WERI-Rb-1 (cell line): ENCODE data around the gene TSPAN3.

ENCODE experiments used
- DNase-seq: peaks from one replicate; pipeline ENCODE4 v3.0.0-alpha.2; 2020
- H3K27ac ChIP-seq: fragments of 250-450 bp; sonication (Bioruptor Pico); 2 replicates; pipeline ENCODE4 v1.5.1; 2020; ENCODE audit warnings: mild to moderate bottlenecking, moderate library complexity
- H3K27me3 ChIP-seq: fragments of 250-450 bp; sonication (Bioruptor Pico); 2 replicates; pipeline ENCODE4 v1.5.1; 2021; ENCODE audit warnings: mild to moderate bottlenecking, low read depth, moderate library complexity; ENCODE audit not compliant: insufficient read depth, severe bottlenecking
- H3K36me3 ChIP-seq: fragments of 250-450 bp; sonication (Bioruptor Pico); 2 replicates; pipeline ENCODE4 v1.5.1; 2020; ENCODE audit warnings: mild to moderate bottlenecking, moderate library complexity
- H3K4me3 ChIP-seq: 2 replicates; pipeline ENCODE4 v1.5.1; 2011; ENCODE audit warnings: low read depth, mild to moderate bottlenecking, control low read depth, low read length
- H3K9me3 ChIP-seq: fragments of 250-450 bp; sonication (Bioruptor Pico); 2 replicates; pipeline ENCODE4 v1.5.1; 2021; ENCODE audit warnings: mild to moderate bottlenecking, moderate library complexity; ENCODE audit not compliant: severe bottlenecking
- TF ChIP-seq, protein P1 (sequence below): IDR thresholded peaks from 2 replicates; pipeline ENCODE4 v1.5.1; 2011; ENCODE audit warnings: low read depth, mild to moderate bottlenecking, control low read depth, inconsistent platforms, low read length

TSPAN3 gene

DNA sequence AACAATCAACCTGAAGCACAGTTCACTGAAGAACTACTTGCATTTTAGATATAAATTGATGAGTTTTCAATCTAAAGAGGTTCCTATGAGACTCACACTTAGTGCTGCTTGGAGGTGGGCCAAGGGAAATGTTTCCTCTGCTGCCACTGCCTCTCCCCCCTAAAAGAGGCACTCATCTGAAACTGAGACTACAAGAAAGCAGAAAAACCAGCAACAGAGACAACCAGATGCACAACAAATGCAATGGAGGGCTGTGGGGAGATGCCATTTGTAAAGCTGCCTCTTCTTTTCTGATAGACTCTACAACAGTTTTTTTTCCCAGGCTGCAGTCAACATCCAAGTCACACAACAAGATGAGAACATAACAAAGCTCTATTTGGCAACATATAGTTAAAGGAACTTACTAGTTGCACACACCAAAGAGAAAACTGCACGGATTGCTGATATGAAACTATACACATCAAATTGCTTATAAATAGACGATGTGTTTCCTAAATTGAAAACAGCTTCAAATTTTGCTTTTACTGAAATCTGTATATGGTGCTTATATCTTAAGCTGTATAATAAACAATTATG, 11.0 kb downstream of the TSPAN3 start:
- Histone ChIP-seq H3K36me3 (peaks cover 9% of the 10 kb centered on the region), H3K9me3 (no peaks in the 10 kb centered on the region), H3K4me3 (no peak overlapping the region), H3K27ac (no peak overlapping the region), H3K27me3 (no peaks in the 10 kb centered on the region)
- no peak for DNase-seq
- TF ChIP-seq, protein P1, sequence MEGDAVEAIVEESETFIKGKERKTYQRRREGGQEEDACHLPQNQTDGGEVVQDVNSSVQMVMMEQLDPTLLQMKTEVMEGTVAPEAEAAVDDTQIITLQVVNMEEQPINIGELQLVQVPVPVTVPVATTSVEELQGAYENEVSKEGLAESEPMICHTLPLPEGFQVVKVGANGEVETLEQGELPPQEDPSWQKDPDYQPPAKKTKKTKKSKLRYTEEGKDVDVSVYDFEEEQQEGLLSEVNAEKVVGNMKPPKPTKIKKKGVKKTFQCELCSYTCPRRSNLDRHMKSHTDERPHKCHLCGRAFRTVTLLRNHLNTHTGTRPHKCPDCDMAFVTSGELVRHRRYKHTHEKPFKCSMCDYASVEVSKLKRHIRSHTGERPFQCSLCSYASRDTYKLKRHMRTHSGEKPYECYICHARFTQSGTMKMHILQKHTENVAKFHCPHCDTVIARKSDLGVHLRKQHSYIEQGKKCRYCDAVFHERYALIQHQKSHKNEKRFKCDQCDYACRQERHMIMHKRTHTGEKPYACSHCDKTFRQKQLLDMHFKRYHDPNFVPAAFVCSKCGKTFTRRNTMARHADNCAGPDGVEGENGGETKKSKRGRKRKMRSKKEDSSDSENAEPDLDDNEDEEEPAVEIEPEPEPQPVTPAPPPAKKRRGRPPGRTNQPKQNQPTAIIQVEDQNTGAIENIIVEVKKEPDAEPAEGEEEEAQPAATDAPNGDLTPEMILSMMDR: no peak

DNA sequence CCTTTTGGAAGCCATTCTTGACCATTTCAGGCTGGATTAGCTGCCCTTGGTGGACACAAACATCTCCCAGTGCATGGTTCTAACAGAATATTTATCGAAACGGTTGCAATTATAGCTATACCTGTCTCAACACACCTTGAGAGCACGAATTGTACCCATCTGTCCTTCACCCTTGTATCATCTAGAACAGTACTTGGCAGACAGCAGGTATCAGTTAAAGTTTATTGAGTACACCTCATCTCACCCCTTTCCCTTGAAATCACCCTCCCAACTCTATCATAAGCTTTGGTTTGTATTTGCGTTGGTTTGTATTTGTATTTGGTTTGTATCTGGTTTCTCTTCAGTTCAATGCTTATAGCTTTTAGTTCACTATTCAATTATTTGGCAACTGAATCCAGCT, 12.4 kb downstream of the TSPAN3 start:
- Histone ChIP-seq H3K4me3 (no peak overlapping the region), H3K27ac (no peak overlapping the region), H3K27me3 (no peaks in the 10 kb centered on the region), H3K9me3 (no peaks in the 10 kb centered on the region), H3K36me3 (peaks cover 19% of the 10 kb centered on the region)
- TF ChIP-seq, protein P1: no peak
- no peak for DNase-seq

DNA sequence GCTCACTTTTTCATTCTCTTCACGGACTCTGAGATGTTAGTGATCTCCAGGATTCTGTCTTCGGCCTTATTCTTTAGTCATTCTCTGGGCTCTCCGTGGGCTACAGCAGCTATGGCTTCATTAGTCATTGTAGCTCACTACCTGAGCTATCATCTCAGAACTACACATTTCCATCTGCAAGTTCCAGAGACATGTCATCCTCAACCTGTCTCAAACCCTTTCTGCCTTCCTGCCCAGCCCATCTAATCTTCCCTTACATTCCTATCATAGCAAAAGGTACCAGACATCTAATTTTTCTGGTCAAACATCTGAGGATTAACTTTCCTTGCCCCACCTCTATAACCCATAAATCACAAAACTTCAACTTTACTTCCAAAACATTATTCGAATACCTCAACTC, 13.2 kb downstream of the TSPAN3 start:
- H3K9me3 ChIP-seq: no peaks in the 10 kb centered on the region
- H3K27me3 ChIP-seq: no peaks in the 10 kb centered on the region
- H3K27ac ChIP-seq: no peak overlapping the region
- no peak for DNase-seq
- TF ChIP-seq, protein P1: no peak
- peaks cover 23% of the 10 kb centered on the region for H3K36me3 ChIP-seq
- no peak overlapping the region for H3K4me3 ChIP-seq

DNA sequence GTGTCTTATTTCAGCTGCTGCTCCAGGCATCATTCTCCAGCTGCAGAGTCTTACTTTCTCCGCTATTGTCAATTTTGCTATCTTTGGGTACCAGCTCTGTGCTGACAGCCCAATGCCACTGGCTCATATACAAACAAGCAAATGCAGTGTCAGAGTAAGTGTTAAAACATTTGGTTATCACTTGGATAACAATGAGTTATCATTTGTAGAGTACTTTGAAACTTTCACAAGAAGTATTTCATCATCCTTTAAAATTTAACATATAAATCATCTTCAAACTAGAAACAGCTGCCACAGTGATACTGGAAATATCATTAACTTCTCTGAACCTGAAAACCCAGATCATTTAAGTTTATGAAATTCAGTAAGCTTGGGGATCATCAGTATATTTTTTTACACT, 13.8 kb downstream of the TSPAN3 start:
- no peak overlapping the region for H3K4me3 ChIP-seq
- H3K27ac ChIP-seq: no peak overlapping the region
- no peaks in the 10 kb centered on the region for H3K9me3 ChIP-seq
- H3K36me3 ChIP-seq: peaks cover 29% of the 10 kb centered on the region
- no peak for DNase-seq
- TF ChIP-seq, protein P1: no peak
- no peaks in the 10 kb centered on the region for H3K27me3 ChIP-seq

DNA sequence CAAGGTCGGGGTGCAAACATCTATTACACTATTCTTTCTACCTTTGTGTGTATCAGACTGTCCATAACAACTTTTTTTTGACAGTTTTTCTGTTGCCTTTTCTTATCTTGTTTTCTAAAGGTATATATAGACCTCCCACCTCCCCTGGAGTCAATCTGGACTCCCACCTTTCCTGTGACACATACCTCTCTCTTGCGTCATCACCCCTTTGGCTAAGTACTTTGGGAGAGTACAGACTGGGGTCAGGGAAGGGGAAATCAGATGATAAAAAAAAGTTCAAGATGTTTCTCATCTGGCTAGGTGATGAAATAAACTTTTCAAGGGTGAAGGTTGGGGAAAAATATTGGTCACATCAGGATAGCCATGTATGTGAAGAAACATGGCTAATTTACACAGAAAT, 17.2 kb downstream of the TSPAN3 start:
- no peak overlapping the region for H3K4me3 ChIP-seq
- no peak overlapping the region for H3K27ac ChIP-seq
- H3K36me3 ChIP-seq: peaks cover 53% of the 10 kb centered on the region
- no peaks in the 10 kb centered on the region for H3K27me3 ChIP-seq
- H3K9me3 ChIP-seq: no peaks in the 10 kb centered on the region
- TF ChIP-seq, protein P1: no peak
- DNase-seq: no peak

DNA sequence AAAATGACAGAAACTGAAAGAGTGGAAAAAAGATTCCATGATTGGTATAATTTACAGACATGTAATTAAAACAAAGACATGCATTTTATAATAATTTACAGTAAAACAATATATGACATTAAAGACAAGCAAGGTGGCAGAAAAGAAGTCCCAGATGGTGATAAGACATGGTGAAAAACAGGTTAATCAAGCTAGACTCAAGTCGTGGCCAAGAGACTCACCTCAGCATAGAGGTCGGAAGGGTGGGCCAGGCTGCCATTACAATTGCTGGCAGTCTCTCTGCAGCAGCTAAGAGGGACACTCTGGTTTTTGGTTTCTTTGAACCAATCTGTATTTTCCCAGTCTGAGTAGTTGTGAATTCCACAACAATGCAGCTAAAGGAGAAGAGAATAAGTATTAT, 18.4 kb downstream of the TSPAN3 start:
- DNase-seq: no peak
- peaks cover 63% of the 10 kb centered on the region for H3K36me3 ChIP-seq
- TF ChIP-seq, protein P1: no peak
- H3K27me3 ChIP-seq: no peaks in the 10 kb centered on the region
- H3K9me3 ChIP-seq: no peaks in the 10 kb centered on the region
- no peak overlapping the region for H3K4me3 ChIP-seq
- no peak overlapping the region for H3K27ac ChIP-seq
